ENCODE data around the gene NCAPG.

GRCh38 chr4:17766826-17767458 lies 43.8 kb upstream of the NCAPG start:
- no peak for TF ChIP-seq CTCF (IDR thresholded peaks at IDR 0.05)
- TF ChIP-seq POLR2A (IDR thresholded peaks at IDR 0.05), result no peak

Measured in testis (tissue), 2 donors.